Testis (tissue), 3 donors: Measurements from ENCODE around the gene ATP10A. TPM values are rescaled to one million over a fixed set of nuclear protein-coding genes. Genes with fewer than 3 reads are reported as not detected.

Source experiments
- DNase-seq: peaks from one replicate; pipeline ENCODE4 v3.0.0-alpha.2; 2019
- H3K27ac ChIP-seq, 2 donors: fragments of 200-600 bp; sonication (generic); one replicate each; pipeline ENCODE4 v1.5.1; 2019
- H3K27me3 ChIP-seq: fragments of 200-600 bp; sonication (generic); one replicate; pipeline ENCODE4 v1.5.1; 2019
- H3K36me3 ChIP-seq: fragments of 200-600 bp; sonication (generic); one replicate; pipeline ENCODE4 v1.5.1; 2017; ENCODE audit warnings: low read depth; ENCODE audit errors: missing control alignments
- H3K4me1 ChIP-seq: fragments of 200-600 bp; sonication (generic); one replicate; pipeline ENCODE4 v1.5.1; 2019
- H3K4me3 ChIP-seq, 2 donors: fragments of 200-600 bp; sonication (generic); one replicate each; pipeline ENCODE4 v1.5.1; 2017 to 2019
- H3K9me3 ChIP-seq: fragments of 200-600 bp; sonication (generic); one replicate; pipeline ENCODE4 v1.5.1; 2017
- POLR2A ChIP-seq: fragments of 450-650 bp; IDR thresholded peaks from one replicate; pipeline ENCODE4 v1.6.1; 2017; ENCODE audit warnings: antibody characterized with exemption, mild to moderate bottlenecking, moderate library complexity
- WGBS, 2 donors: methylation state at CpG; one replicate each; pipeline ENCODE4 v1.1.5; 2018; 5-methylcytosine and 5-hydroxymethylcytosine counted together
- intact Hi-C: fragments of 100-400 bp; cut with DNase I; formaldehyde crosslinking; loops from one replicate; pipeline ENCODE4 v1.15.1; 2023; ENCODE audit warnings: low total_unique reads
- polyA plus RNA-seq: library from polyadenylated mRNA; stranded (reverse); fragments of 350-450 nt; fragmentation: Illumina TruSeq; extraction: RNeasy Lipid Tissue Mini Kit (QIAGEN cat#74804); gene quantifications from one replicate; pipeline ENCODE4 v1.2.3, GENCODE V29; 2014; ENCODE audit warnings: low read depth, low replicate concordance; ENCODE audit not compliant: insufficient read depth
- total RNA-seq, 2 donors: library from RNA; depleted of rRNA; stranded (reverse); fragments of >200 nt; gene quantifications; one replicate each; pipeline ENCODE4 v1.2.3, GENCODE V29; 2016
- TF ChIP-seq, protein P1 (sequence below), 3 experiments: fragments of 450-650 bp in 2 of 3; fragments of 200-600 bp in 1 of 3; sonication (generic) in 1 of 3; IDR thresholded peaks; one replicate each; pipeline ENCODE4 v1.5.1; 2016 to 2019; ENCODE audit warnings: antibody characterized with exemption in 3 of 3, mild to moderate bottlenecking in 2 of 3, moderate library complexity in 1 of 3

The ATP10A gene
- total and polyA plus RNA-seq, 3 donors from 2014 or later: 13.6 to 26.5 (median 22.8) TPM

DNA sequence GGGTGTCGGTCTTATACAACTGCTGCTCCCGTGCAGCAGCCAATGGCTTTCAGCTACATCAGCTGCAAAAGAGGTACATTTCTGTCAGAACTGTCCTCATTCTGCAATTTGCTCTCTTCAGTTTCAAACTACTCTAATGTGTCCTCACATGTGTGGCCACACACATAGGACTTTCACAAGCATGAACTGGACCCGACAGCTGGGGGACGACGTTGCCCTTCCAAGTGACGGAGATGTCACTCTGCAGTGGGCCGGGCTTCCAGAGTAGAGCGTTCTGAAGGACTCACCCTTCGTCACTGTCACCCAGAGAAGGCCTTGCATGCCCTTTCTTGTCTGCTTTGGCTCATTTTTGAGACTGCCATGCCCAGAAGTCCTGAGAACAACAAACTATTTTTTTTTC, 189.8 kb downstream of the ATP10A start:
- Histone ChIP-seq H3K27ac (peak overlapping the region; percentile 8 to 74), H3K27me3 (no peaks in the 10 kb centered on the region), H3K9me3 (no peaks in the 10 kb centered on the region), H3K4me1 (peaks cover 31% of the 10 kb centered on the region), H3K4me3 (no peak overlapping the region), H3K36me3 (no peaks in the 10 kb centered on the region)
- 90 to 94% methylated on average over 9 of the region's 9 CpGs for WGBS, 2 donors
- DNase-seq: no peak
- intact Hi-C loops: no loop called here
- no peak for TF ChIP-seq POLR2A
- TF ChIP-seq, protein P1, sequence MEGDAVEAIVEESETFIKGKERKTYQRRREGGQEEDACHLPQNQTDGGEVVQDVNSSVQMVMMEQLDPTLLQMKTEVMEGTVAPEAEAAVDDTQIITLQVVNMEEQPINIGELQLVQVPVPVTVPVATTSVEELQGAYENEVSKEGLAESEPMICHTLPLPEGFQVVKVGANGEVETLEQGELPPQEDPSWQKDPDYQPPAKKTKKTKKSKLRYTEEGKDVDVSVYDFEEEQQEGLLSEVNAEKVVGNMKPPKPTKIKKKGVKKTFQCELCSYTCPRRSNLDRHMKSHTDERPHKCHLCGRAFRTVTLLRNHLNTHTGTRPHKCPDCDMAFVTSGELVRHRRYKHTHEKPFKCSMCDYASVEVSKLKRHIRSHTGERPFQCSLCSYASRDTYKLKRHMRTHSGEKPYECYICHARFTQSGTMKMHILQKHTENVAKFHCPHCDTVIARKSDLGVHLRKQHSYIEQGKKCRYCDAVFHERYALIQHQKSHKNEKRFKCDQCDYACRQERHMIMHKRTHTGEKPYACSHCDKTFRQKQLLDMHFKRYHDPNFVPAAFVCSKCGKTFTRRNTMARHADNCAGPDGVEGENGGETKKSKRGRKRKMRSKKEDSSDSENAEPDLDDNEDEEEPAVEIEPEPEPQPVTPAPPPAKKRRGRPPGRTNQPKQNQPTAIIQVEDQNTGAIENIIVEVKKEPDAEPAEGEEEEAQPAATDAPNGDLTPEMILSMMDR (IDR thresholded peaks at IDR 0.05): no peak

DNA sequence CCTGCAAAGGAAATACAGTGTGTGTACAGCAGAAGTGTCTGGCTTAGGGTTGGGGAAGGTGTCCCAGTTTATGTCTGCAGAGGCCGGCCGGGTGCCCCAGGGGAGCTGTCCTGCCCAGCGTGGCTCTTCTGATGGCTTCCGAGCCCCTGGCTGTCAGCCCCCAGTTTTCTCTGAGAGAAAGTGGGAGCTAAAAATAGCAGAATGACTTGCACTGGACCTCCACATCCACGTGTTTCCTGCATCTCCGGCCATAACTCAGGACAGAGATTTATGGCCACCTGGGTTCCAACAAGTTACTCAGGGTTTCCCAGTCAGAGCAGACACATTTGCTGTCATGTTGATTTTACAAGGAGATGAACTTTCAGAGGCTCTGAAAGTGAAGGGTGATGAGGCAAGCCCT, 192.0 kb downstream of the ATP10A start:
- Histone ChIP-seq H3K36me3 (no peaks in the 10 kb centered on the region), H3K27ac (no peak overlapping the region), H3K4me3 (no peak overlapping the region), H3K27me3 (no peaks in the 10 kb centered on the region), H3K9me3 (no peaks in the 10 kb centered on the region), H3K4me1 (peaks cover 31% of the 10 kb centered on the region)
- TF ChIP-seq, protein P1 (IDR thresholded peaks at IDR 0.05): no peak
- TF ChIP-seq POLR2A: no peak
- DNase-seq: no peak
- 23 to 38% methylated on average over 5 to 6 of the region's 6 CpGs for WGBS, 2 donors
- intact Hi-C loops: no loop called here

DNA sequence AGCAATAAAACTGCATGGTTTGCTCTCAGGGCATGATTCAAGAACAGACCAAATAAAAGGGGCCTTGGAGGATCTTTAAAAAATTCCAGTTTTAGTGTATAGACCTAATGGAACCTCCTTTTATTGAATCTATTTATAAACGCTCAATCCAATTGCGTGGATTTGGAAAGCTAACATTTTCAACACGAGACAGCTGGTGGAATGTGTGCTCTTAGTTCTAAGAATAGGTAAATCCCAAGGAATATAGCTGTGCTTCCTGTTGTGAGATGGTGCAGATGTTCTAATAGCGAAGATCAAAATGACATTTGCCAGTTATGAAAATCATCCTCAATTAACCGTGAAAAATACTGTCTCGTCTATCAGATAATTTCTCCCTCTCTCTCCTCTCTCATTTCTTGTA, 192.5 kb downstream of the ATP10A start:
- H3K9me3 ChIP-seq: no peaks in the 10 kb centered on the region
- H3K36me3 ChIP-seq: no peaks in the 10 kb centered on the region
- H3K27ac ChIP-seq: no peak overlapping the region
- no peak overlapping the region for H3K4me3 ChIP-seq
- DNase-seq: no peak
- no peak for TF ChIP-seq POLR2A
- TF ChIP-seq, protein P1 (IDR thresholded peaks at IDR 0.05): no peak
- H3K27me3 ChIP-seq: no peaks in the 10 kb centered on the region
- intact Hi-C loops: no loop called here
- 28 to 37% methylated on average over 6 of the region's 6 CpGs for WGBS, 2 donors
- peaks cover 31% of the 10 kb centered on the region for H3K4me1 ChIP-seq

DNA sequence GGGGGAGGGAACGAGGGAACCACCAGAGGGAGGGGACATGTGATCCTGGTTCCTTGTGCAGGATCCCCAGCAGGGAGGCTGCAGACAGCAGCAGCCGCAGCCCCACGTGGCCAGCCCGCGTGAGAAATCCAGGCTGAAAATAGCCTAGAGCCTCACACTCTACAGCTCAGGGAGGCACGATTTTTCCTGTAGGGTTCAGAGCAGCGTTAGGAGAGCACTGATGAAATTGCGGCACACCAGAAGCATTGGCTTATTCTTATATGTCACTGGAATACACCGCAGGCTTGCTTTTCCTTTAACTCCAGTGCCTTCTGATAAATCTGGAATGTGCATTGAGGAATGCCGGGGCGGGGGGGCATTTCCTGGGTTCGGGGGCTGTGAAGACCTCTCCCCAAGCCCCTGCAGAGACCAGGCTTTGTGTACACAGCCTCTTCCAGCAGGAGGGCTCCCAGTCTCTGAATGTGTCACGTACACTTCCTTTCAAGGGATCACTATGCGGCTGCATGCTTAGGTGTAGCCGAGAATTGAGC, 193.0 kb downstream of the ATP10A start:
- no peak overlapping the region for H3K27ac ChIP-seq
- peaks cover 31% of the 10 kb centered on the region for H3K4me1 ChIP-seq
- TF ChIP-seq, protein P1 (IDR thresholded peaks at IDR 0.05): no peak
- no peak for TF ChIP-seq POLR2A
- no peak overlapping the region for H3K4me3 ChIP-seq
- no peaks in the 10 kb centered on the region for H3K9me3 ChIP-seq
- DNase-seq: peak; percentile 88
- 19% methylated on average over 9 to 15 of the region's 15 CpGs for WGBS, 2 donors
- no peaks in the 10 kb centered on the region for H3K27me3 ChIP-seq
- H3K36me3 ChIP-seq: no peaks in the 10 kb centered on the region
- intact Hi-C loops: no loop called here

DNA sequence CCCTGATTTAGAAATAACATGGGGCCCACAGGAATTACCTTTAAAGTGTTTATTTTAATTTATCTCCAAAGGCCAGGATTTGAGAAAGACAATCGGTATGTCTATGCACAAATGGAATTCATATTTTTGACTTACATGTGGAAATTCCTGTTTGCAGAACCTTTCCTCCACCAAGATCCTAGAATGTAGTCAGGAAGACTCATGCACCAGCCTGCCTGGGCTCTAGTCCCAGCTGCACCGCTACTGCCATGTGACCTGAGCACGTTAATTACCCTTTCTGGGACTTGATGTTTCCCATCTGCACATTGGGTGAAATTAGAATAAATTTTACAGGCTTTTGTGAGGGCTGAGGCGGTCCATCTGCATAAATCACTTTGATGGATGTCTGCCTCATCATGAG, 194.2 kb downstream of the ATP10A start:
- Histone ChIP-seq H3K4me3 (no peak overlapping the region), H3K36me3 (no peaks in the 10 kb centered on the region), H3K9me3 (no peaks in the 10 kb centered on the region), H3K27ac (no peak overlapping the region), H3K27me3 (no peaks in the 10 kb centered on the region), H3K4me1 (peaks cover 24% of the 10 kb centered on the region)
- no peak for DNase-seq
- WGBS, 2 donors: 88 to 89% methylated on average over 4 of the region's 4 CpGs
- TF ChIP-seq, protein P1 (IDR thresholded peaks at IDR 0.05): no peak
- TF ChIP-seq POLR2A: no peak
- intact Hi-C loops: no loop called here
